PFSK-1 (cell line): ENCODE measurements around the gene TTC13.

Experiments used
- FOXP2 ChIP-seq: optimal IDR thresholded peaks from 2 replicates; pipeline ENCODE3; 2011; ENCODE audit warnings: borderline replicate concordance, control low read depth, inconsistent platforms; ENCODE audit not compliant: insufficient read depth; ENCODE audit errors: extremely low read length, extremely low read depth
- POLR2AphosphoS5 ChIP-seq: IDR thresholded peaks from 2 replicates; pipeline ENCODE4 v1.6.1; 2012; ENCODE audit warnings: low read depth, mild to moderate bottlenecking, control low read depth, low read length, moderate library complexity
- REST ChIP-seq, 2 experiments: IDR thresholded peaks; 2 replicates each; pipeline versions ENCODE4 v1.6.1 to v1.8.0; 2011 to 2012; ENCODE audit warnings: low read depth in 2 of 2, low read length in 2 of 2, control low read depth in 1 of 2, inconsistent platforms in 1 of 2, mild to moderate bottlenecking in 1 of 2, moderate library complexity in 1 of 2; ENCODE audit not compliant: insufficient read depth in 1 of 2
- SIN3A ChIP-seq: IDR thresholded peaks from 2 replicates; pipeline ENCODE4 v1.6.1; 2012; ENCODE audit warnings: mild to moderate bottlenecking, low read length, moderate library complexity, borderline replicate concordance; ENCODE audit not compliant: insufficient read depth
- TAF1 ChIP-seq: IDR thresholded peaks from 2 replicates; pipeline ENCODE4 v1.6.1; 2012; ENCODE audit warnings: low read length, control low read depth, borderline replicate concordance; ENCODE audit not compliant: insufficient read depth

TTC13 gene

DNA sequence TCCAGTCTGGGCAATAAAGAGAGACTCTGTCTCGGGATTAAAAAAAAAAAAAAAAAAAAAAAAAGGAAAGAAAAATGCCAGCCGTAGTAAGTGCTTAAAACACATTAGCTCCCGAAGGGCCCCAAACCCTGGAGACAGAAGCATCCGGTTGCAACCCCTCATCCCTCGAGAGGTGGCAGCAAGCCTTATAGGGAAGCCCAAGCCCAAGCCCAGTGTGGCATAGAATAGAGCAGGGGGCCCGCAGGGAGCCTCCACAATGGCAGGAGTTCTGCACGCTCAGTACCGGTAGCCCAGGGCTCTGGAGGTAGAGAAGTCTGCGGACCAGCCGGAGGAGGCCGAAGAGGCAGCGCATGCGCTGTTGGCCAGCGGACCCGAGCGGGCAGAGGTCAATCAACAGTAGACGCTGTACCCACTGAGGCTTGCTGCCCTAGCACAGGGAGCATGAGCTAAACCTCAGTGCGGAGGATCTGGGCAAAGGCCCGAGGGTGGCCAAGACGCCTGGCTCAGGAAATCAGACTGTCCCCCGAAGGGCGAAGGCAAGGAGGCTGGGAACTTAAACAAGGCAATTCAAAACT is 76.2 kb downstream of the TTC13 start:
- TF ChIP-seq POLR2AphosphoS5 (no peak), REST (IDR thresholded peaks at IDR 0.05; ENCODE audit: insufficient read depth in 1 of 2, low read depth in 2 of 2, low read length in 2 of 2) (no peak), SIN3A (no peak), FOXP2 (no peak), TAF1 (no peak)

- no peak for TF ChIP-seq SIN3A
- TF ChIP-seq POLR2AphosphoS5 = no peak
- no peak for TF ChIP-seq REST (IDR thresholded peaks at IDR 0.05; ENCODE audit: insufficient read depth in 1 of 2, low read depth in 2 of 2, low read length in 2 of 2)
- TF ChIP-seq FOXP2 = no peak
- TF ChIP-seq TAF1 = no peak
Observed at GRCh38 chr1:230901671-230902070, 77.0 kb downstream of the TTC13 start.

DNA sequence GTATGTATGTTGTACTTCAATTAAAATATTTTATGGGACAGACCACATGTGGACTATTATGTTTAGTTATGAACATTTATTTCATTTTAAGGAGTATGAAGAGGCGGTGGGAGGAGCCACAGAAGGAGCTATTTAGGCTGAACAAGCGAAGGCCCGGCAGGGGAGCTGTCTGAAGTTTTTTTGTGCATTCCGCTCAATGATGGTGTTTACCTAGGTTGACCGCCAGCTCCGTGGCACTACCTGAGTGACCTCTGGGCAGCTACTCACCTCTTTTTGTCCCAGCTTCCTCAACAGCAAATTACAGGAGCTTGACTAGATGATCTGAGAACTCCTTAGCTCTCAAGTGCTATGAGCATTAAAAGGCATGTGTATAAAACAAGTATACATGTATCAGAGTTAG is 77.7 kb downstream of the TTC13 start:
- TF ChIP-seq SIN3A = no peak
- TF ChIP-seq REST (IDR thresholded peaks at IDR 0.05; ENCODE audit: insufficient read depth in 1 of 2, low read depth in 2 of 2, low read length in 2 of 2) = no peak

DNA sequence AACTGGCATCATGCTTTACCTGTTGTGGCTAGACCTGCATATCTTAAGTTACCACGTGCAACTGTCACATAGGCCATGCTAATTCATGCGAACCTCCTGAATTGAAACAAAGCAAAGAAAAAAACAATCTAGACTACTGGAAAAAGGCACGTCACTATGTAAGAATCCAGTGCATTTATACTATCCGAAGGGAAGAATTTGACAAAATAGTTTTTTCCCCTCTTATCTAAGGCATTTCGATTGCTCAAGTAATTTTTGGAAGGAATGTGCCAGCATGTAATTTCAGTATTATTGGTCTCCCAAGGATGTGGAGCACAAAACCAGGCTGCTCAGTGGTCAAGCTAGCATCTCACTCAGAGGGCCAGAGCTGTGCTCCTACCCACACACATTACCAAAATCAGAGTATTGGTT is 78.8 kb downstream of the TTC13 start:
- no peak for TF ChIP-seq SIN3A
- TF ChIP-seq FOXP2 = no peak
- TF ChIP-seq REST (IDR thresholded peaks at IDR 0.05; ENCODE audit: insufficient read depth in 1 of 2, low read depth in 2 of 2, low read length in 2 of 2) = no peak
- TF ChIP-seq POLR2AphosphoS5 = no peak
- TF ChIP-seq TAF1 = no peak

DNA sequence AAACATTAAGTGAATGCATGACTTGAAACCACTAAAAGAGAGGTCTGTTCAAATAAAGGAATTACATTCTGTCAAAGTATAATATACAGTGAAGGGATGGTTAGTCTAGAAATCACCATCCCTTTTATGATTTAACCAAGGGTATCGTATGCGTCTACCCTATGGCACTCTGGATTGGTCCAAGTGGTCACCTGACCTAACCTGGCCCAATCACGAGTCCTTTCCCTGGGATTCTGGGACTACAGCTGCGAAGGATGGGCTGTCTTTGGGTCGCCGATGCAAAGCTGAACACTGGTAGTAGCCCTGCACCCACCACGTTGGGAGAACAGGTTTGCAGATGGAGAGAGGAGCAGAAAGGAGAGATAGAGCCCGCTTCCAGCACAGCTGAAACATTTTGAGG is 79.9 kb downstream of the TTC13 start:
- no peak for TF ChIP-seq POLR2AphosphoS5
- TF ChIP-seq TAF1 = no peak
- no peak for TF ChIP-seq FOXP2
- TF ChIP-seq REST (IDR thresholded peaks at IDR 0.05; ENCODE audit: insufficient read depth in 1 of 2, low read depth in 2 of 2, low read length in 2 of 2) = no peak
- no peak for TF ChIP-seq SIN3A
